Occipital lobe (tissue), 3 donors: ENCODE data around the gene KRI1. TPM values are rescaled to one million over a fixed set of nuclear protein-coding genes. Genes with fewer than 3 reads are reported as not detected.

ENCODE experiments used
- DNase-seq: peaks from one replicate; lab custom pipeline; 2025; lab: John Stamatoyannopoulos, UW
- small RNA-seq: library from RNA; depleted of rRNA; stranded (forward); fragments of <200 nt; gene quantifications from one replicate; pipeline ENCODE3, GENCODE V24; 2014
- total RNA-seq: library from RNA; depleted of rRNA; stranded (reverse); fragments of >200 nt; gene quantifications from one replicate; pipeline ENCODE4 v1.2.3, GENCODE V29; 2014

KRI1 gene
- total RNA-seq, 1 donor from 2014 or later, result 4.1 TPM

- DNase-seq, result no peak
Measured at GRCh38 chr19:10518444-10519361, 47.1 kb downstream of the KRI1 start.

GRCh38 chr19:10517760-10518443 is 47.9 kb downstream of the KRI1 start:
- no peak for DNase-seq

GRCh38 chr19:10517361-10517759 is 48.5 kb downstream of the KRI1 start, which contains the start of gene S1PR5:
TSS of gene S1PR5 (minus strand) at chr19:10517447. CDS start at chr19:10515011, 2,436 bp downstream.
- peak; percentile 73 for DNase-seq

- DNase-seq, result no peak
Measured at GRCh38 chr19:10516671-10517286, 49.0 kb downstream of the KRI1 start.

- DNase-seq, result no peak
Measured at GRCh38 chr19:10516064-10516385, 49.8 kb downstream of the KRI1 start.

- no peak for DNase-seq
Measured at GRCh38 chr19:10514211-10515145, 51.3 kb downstream of the KRI1 start.

GRCh38 chr19:10513223-10513622 is 52.6 kb downstream of the KRI1 start:
- DNase-seq, result no peak

GRCh38 chr19:10510301-10510802 is 55.5 kb downstream of the KRI1 start:
- no peak for DNase-seq

GRCh38 chr19:10508707-10509106 is 57.1 kb downstream of the KRI1 start:
- DNase-seq, result no peak

- no peak for DNase-seq
Measured at GRCh38 chr19:10508036-10508435, 57.8 kb downstream of the KRI1 start.

GRCh38 chr19:10505583-10506229 is 60.1 kb downstream of the KRI1 start:
- no peak for DNase-seq

Small RNAs within 50 kb of the gene (small RNA-seq; reads per million reads assigned to genes)
- gene MIR1238, result not detected
- gene RNU7-140P, result not detected

Other genes with a start within 250 kb of the KRI1 start
- 14.7 TPM for gene FDX2, start 250.0 kb downstream of the KRI1 start, total RNA-seq
- 3.0 TPM for gene RAVER1, start 232.5 kb downstream of the KRI1 start, total RNA-seq
- 0.94 TPM for gene ICAM3, start 226.4 kb downstream of the KRI1 start, total RNA-seq
- 26.5 TPM for gene TYK2, start 185.4 kb downstream of the KRI1 start, total RNA-seq
- 43.7 TPM for gene CDC37, start 162.5 kb downstream of the KRI1 start, total RNA-seq
- 5.6 TPM for gene PDE4A, start 145.5 kb downstream of the KRI1 start, total RNA-seq
- gene KEAP1, start 62.7 kb downstream of the KRI1 start, total RNA-seq, result 32.9 TPM
- gene S1PR5, start 48.6 kb downstream of the KRI1 start, total RNA-seq, result 0.31 TPM
- 11.7 TPM for gene ATG4D, start 22.1 kb downstream of the KRI1 start, total RNA-seq
- 83.6 TPM for gene CDKN2D, start 3.0 kb upstream of the KRI1 start, total RNA-seq
- gene AP1M2, start 21.3 kb upstream of the KRI1 start, total RNA-seq, result not detected
- gene SLC44A2, start 59.5 kb upstream of the KRI1 start, total RNA-seq, result 25.9 TPM
- gene ILF3, start 88.3 kb upstream of the KRI1 start, total RNA-seq, result 148 TPM
- gene QTRT1, start 135.4 kb upstream of the KRI1 start, total RNA-seq, result 32.1 TPM
- gene DNM2, start 152.1 kb upstream of the KRI1 start, total RNA-seq, result 34.0 TPM